Liver (tissue), 3 donors: ENCODE measurements around the gene SERPINB13.

Source experiments
- CTCF ChIP-seq: fragments of 150-350 bp; IDR thresholded peaks from 2 replicates; pipeline ENCODE4 v1.5.1; 2017; ENCODE audit warnings: improper control_type of control experiment, low read depth, low read length; ENCODE audit not compliant: missing input control
- EGR1 ChIP-seq, 2 donors: IDR thresholded peaks; 2 replicates each; pipeline ENCODE4 v1.6.1; 2016 to 2018; ENCODE audit warnings: antibody characterized with exemption in 2 of 2, low read depth in 2 of 2
- FOXA1 ChIP-seq: IDR thresholded peaks from 2 replicates; pipeline ENCODE4 v1.6.1; 2016; ENCODE audit warnings: antibody characterized with exemption
- GABPA ChIP-seq, 2 donors: IDR thresholded peaks in 1 of 2; conservative IDR thresholded peaks in 1 of 2; 2 replicates each; pipeline ENCODE4 v1.6.1; 2016; ENCODE audit warnings: antibody characterized with exemption in 2 of 2, mild to moderate bottlenecking in 1 of 2, moderate library complexity in 1 of 2
- JUND ChIP-seq, 2 donors: IDR thresholded peaks; 2 replicates each; pipeline ENCODE4 v1.6.1; 2016; ENCODE audit warnings: antibody characterized with exemption in 2 of 2
- NR2F2 ChIP-seq: IDR thresholded peaks from 2 replicates; pipeline ENCODE4 v1.6.1; 2016; ENCODE audit warnings: antibody characterized with exemption
- RAD21 ChIP-seq, 2 donors: IDR thresholded peaks; 2 replicates each; pipeline ENCODE4 v1.6.1; 2016; ENCODE audit warnings: antibody characterized with exemption in 2 of 2, mild to moderate bottlenecking in 2 of 2
- RXRA ChIP-seq, 2 donors: IDR thresholded peaks; 2 replicates each; pipeline ENCODE4 v1.6.1; 2017 to 2018; ENCODE audit warnings: antibody characterized with exemption in 2 of 2, mild to moderate bottlenecking in 1 of 2
- SP1 ChIP-seq: IDR thresholded peaks from 2 replicates; pipeline ENCODE4 v1.6.1; 2018; ENCODE audit warnings: antibody characterized with exemption, mild to moderate bottlenecking
- TAF1 ChIP-seq: conservative IDR thresholded peaks from 2 replicates; pipeline ENCODE4 v1.6.1; 2016; ENCODE audit warnings: antibody characterized with exemption, mild to moderate bottlenecking
- YY1 ChIP-seq: IDR thresholded peaks from 2 replicates; pipeline ENCODE4 v1.6.1; 2016; ENCODE audit warnings: antibody characterized with exemption, mild to moderate bottlenecking
- TF ChIP-seq, protein P1 (sequence below): IDR thresholded peaks from 2 replicates; pipeline ENCODE4 v1.6.1; 2016; ENCODE audit warnings: antibody characterized with exemption
- TF ChIP-seq, protein P2 (sequence below): IDR thresholded peaks from 2 replicates; pipeline ENCODE4 v1.6.1; 2016; ENCODE audit warnings: antibody characterized with exemption
- TF ChIP-seq, protein P3 (sequence below): IDR thresholded peaks from 2 replicates; pipeline ENCODE4 v1.6.1; 2016; ENCODE audit warnings: antibody characterized with exemption, mild to moderate bottlenecking
- donor health status: healthy.
- donor health status: healthy.

- no peak for TF ChIP-seq CTCF
- TF ChIP-seq, protein P1, sequence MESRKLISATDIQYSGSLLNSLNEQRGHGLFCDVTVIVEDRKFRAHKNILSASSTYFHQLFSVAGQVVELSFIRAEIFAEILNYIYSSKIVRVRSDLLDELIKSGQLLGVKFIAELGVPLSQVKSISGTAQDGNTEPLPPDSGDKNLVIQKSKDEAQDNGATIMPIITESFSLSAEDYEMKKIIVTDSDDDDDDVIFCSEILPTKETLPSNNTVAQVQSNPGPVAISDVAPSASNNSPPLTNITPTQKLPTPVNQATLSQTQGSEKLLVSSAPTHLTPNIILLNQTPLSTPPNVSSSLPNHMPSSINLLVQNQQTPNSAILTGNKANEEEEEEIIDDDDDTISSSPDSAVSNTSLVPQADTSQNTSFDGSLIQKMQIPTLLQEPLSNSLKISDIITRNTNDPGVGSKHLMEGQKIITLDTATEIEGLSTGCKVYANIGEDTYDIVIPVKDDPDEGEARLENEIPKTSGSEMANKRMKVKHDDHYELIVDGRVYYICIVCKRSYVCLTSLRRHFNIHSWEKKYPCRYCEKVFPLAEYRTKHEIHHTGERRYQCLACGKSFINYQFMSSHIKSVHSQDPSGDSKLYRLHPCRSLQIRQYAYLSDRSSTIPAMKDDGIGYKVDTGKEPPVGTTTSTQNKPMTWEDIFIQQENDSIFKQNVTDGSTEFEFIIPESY: no peak
- no peak for TF ChIP-seq NR2F2
- TF ChIP-seq RAD21 (IDR thresholded peaks at IDR 0.05): no peak
- TF ChIP-seq GABPA (IDR thresholded peaks at IDR 0.05 in 1 of 2, conservative IDR thresholded peaks at IDR 0.05 in 1 of 2): no peak
- no peak for TF ChIP-seq JUND (IDR thresholded peaks at IDR 0.05)
- TF ChIP-seq, protein P2, sequence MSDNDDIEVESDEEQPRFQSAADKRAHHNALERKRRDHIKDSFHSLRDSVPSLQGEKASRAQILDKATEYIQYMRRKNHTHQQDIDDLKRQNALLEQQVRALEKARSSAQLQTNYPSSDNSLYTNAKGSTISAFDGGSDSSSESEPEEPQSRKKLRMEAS: no peak
- TF ChIP-seq EGR1 (IDR thresholded peaks at IDR 0.05; ENCODE audit: low read depth in 2 of 2): no peak
- no peak for TF ChIP-seq SP1
- TF ChIP-seq RXRA (IDR thresholded peaks at IDR 0.05): no peak
- TF ChIP-seq FOXA1: no peak
- TF ChIP-seq YY1: no peak
- no peak for TF ChIP-seq TAF1
- TF ChIP-seq, protein P3, sequence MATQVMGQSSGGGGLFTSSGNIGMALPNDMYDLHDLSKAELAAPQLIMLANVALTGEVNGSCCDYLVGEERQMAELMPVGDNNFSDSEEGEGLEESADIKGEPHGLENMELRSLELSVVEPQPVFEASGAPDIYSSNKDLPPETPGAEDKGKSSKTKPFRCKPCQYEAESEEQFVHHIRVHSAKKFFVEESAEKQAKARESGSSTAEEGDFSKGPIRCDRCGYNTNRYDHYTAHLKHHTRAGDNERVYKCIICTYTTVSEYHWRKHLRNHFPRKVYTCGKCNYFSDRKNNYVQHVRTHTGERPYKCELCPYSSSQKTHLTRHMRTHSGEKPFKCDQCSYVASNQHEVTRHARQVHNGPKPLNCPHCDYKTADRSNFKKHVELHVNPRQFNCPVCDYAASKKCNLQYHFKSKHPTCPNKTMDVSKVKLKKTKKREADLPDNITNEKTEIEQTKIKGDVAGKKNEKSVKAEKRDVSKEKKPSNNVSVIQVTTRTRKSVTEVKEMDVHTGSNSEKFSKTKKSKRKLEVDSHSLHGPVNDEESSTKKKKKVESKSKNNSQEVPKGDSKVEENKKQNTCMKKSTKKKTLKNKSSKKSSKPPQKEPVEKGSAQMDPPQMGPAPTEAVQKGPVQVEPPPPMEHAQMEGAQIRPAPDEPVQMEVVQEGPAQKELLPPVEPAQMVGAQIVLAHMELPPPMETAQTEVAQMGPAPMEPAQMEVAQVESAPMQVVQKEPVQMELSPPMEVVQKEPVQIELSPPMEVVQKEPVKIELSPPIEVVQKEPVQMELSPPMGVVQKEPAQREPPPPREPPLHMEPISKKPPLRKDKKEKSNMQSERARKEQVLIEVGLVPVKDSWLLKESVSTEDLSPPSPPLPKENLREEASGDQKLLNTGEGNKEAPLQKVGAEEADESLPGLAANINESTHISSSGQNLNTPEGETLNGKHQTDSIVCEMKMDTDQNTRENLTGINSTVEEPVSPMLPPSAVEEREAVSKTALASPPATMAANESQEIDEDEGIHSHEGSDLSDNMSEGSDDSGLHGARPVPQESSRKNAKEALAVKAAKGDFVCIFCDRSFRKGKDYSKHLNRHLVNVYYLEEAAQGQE: no peak
These were observed 1.2 kb upstream of the SERPINB13 start for GRCh38 chr18:63585988-63586387.
